ENCODE data around the gene ECHS1. TPM values are rescaled to one million over a fixed set of nuclear protein-coding genes. Genes with fewer than 3 reads are reported as not detected.
"Not testable (repeated sequence)": the region's sequence is repeated elsewhere in the genome, so short reads cannot be mapped to it uniquely, and the experiment has no call there.

Gene ECHS1
- total RNA-seq, 1 experiment from 2014 or later, result 37.3 TPM

DNA sequence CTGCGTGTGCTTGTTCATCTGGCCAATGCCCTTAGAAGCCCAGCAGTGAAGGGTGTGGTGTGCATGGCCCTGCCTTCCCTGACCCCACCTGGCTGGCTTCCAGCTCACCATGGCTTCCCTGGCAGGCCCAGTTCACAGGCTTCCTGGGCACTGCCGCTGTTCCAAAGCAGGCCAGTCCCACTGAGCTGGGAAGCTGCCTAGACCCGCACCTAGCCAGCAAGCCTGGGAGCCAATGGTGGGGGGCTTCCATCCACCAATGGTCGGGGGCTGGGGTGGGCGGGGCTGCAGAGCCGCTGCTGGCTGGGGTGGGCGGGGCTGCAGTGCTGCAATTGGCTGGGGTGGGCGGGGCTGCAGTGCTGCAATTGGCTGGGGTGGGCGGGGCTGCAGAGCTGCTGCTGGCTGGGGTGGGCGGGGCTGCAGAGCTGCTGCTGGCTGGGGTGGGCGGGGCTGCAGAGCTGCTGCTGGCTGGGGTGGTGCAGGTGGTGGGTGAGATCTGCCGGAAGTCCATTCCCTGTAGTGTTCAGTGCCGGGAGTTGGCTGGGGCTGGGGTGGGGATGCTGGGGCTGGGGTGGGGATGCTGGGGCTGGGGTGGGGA is 48.9 kb downstream of the ECHS1 start:
- Histone ChIP-seq H3K4me1 (ENCODE audit: low read length) (peaks cover 19% of the 10 kb centered on the region), H3K9me3 (ENCODE audit: low read length) (no peaks in the 10 kb centered on the region), H2AFZ (ENCODE audit: low read length) (no peak overlapping the region), H3K4me2 (ENCODE audit: low read depth, low read length, poor library complexity, severe bottlenecking) (peak overlapping the region; percentile 56), H3K9ac (ENCODE audit: low read length) (no peak overlapping the region), H3K79me2 (ENCODE audit: low read length) (no peaks in the 10 kb centered on the region), H4K20me1 (ENCODE audit: insufficient read depth, low read depth, low read length) (no peaks in the 10 kb centered on the region; the same call in 1 of the 2 replicates), H3K27me3 (ENCODE audit: low read length) (no peaks in the 10 kb centered on the region), H3K36me3 (ENCODE audit: insufficient read depth, low read length) (no peaks in the 10 kb centered on the region), H3K9me2 (replicated peaks; ENCODE audit: insufficient read depth, low read length) (no peaks in the 10 kb centered on the region), H3K27ac (ENCODE audit: low read length) (no peak overlapping the region), H3K4me3 (ENCODE audit: low read length) (no peak overlapping the region)
- peak; percentile 84 for DNase-seq

DNA sequence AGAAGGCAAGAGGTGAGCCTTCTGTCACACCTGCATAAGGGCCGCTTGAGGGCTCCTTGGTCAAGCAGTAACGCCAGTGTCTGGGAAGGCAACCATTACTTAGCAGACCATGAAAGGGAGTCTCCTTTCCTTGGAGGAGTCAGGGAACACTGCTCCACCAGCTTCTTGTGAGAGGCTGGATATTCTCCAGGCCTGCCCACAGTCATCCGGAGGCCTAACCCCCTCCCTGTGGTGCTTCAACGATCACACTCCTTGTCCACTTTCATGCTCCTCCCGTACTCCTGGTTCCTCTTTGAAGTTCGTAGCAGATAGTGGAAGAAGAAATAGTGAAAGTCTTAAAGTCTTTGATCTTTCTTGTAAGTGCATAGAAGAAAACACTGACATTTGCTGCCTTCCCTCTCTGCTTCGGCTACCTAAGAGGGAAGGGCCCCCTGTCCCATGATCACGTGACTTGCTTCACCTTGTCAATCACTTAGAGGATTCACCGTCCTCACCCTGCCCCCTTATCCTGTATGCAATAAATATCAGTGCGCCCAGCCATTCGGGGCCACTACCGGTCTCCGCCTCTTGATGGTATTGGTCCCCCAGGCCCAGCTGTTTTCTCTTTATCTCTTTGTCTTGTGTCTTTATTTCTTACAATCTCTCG is 51.0 kb downstream of the ECHS1 start:
- DNase-seq; H3K27ac ChIP-seq (ENCODE audit: low read length); H3K27me3 ChIP-seq (ENCODE audit: low read length): not testable (repeated sequence)

GRCh38 chr10:133320852-133321422 is 52.2 kb downstream of the ECHS1 start:
- H3K27me3 ChIP-seq (ENCODE audit: low read length); H3K4me3 ChIP-seq (ENCODE audit: low read length); H3K27ac ChIP-seq (ENCODE audit: low read length); H2AFZ ChIP-seq (ENCODE audit: low read length); H3K9me3 ChIP-seq (ENCODE audit: low read length); H3K9ac ChIP-seq (ENCODE audit: low read length); H4K20me1 ChIP-seq (ENCODE audit: insufficient read depth, low read depth, low read length); H3K36me3 ChIP-seq (ENCODE audit: insufficient read depth, low read length); H3K79me2 ChIP-seq (ENCODE audit: low read length); H3K9me2 ChIP-seq (replicated peaks; ENCODE audit: insufficient read depth, low read length); H3K4me1 ChIP-seq (ENCODE audit: low read length); H3K4me2 ChIP-seq (ENCODE audit: low read depth, low read length, poor library complexity, severe bottlenecking): not testable (repeated sequence)
- peak; percentile 63 for DNase-seq

More for the DNA sequence above, 51.0 kb downstream of the ECHS1 start:
- not testable (repeated sequence) for H3K4me3 ChIP-seq (ENCODE audit: low read length); H4K20me1 ChIP-seq (ENCODE audit: insufficient read depth, low read depth, low read length); H3K79me2 ChIP-seq (ENCODE audit: low read length); H3K9me2 ChIP-seq (replicated peaks; ENCODE audit: insufficient read depth, low read length); H3K4me2 ChIP-seq (ENCODE audit: low read depth, low read length, poor library complexity, severe bottlenecking); H3K9ac ChIP-seq (ENCODE audit: low read length); H3K36me3 ChIP-seq (ENCODE audit: insufficient read depth, low read length); H2AFZ ChIP-seq (ENCODE audit: low read length); H3K9me3 ChIP-seq (ENCODE audit: low read length)
- peaks cover 15% of the 10 kb centered on the region for H3K4me1 ChIP-seq (ENCODE audit: low read length)

DNA sequence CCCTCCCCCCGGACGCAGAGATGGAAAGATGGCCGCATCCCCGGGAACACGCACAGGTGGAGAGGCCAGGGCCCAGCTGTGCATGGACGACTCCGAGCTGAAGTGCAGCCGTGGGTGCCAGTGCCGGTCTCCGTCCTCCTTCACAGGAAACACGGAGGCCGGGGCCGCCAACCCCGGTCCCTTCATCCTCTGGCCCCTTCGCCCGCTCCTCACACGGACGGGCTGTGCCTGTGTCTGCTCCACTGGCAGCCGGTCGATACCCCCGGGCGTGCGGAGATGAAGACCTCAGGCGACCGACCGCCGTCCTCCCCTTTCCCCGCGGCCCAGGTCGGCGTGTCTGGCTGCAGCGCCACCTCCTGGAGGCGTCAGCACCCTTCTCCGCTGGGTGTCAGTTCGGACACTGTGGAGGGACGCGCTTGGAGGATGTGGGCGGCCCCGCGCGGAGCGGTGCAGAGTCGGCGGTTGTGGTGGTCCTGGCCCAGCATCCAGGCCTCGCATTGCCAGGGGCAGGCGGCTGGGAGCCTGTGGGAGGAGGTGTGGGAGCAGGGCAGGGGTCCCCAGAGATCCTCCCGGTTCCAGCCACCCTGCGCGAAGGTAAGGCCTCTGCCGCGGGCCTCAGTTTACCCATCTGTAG is 54.5 kb downstream of the ECHS1 start:
- Histone ChIP-seq H4K20me1 (ENCODE audit: insufficient read depth, low read depth, low read length) (no peaks in the 10 kb centered on the region), H3K4me3 (ENCODE audit: low read length) (peak overlapping the region; percentile 58; the same call in 1 of the 2 replicates), H3K27me3 (ENCODE audit: low read length) (no peaks in the 10 kb centered on the region), H3K9me2 (replicated peaks; ENCODE audit: insufficient read depth, low read length) (no peaks in the 10 kb centered on the region), H3K4me1 (ENCODE audit: low read length) (peaks cover 3% of the 10 kb centered on the region; the same call in 1 of the 2 replicates), H3K36me3 (ENCODE audit: insufficient read depth, low read length) (no peaks in the 10 kb centered on the region), H3K9me3 (ENCODE audit: low read length) (no peaks in the 10 kb centered on the region), H3K79me2 (ENCODE audit: low read length) (no peaks in the 10 kb centered on the region), H2AFZ (ENCODE audit: low read length) (peak overlapping the region; percentile 50; the same call in 1 of the 2 replicates), H3K27ac (ENCODE audit: low read length) (no peak overlapping the region), H3K9ac (ENCODE audit: low read length) (peak overlapping the region; percentile 62), H3K4me2 (ENCODE audit: low read depth, low read length, poor library complexity, severe bottlenecking) (peak overlapping the region; percentile 67)
- peak; percentile 91 for DNase-seq

DNA sequence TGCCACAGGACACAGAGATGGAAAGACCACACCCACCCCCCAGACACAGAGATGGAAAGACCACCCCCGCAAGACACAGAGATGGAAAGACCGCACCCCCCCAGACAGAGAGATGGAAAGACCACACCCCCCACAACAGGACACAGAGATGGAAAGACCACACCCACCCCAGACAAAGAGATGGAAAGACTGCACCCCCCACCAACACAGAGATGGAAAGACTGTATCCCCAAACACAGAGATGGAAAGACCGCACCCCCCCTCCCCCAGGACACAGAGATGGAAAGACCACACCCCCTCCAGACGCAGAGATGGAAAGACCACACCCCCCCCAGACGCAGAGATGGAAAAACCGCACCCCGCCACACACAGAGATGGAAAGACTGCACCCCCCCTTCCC is 56.4 kb downstream of the ECHS1 start:
- Histone ChIP-seq H3K4me3 (ENCODE audit: low read length) (no peak overlapping the region), H3K79me2 (ENCODE audit: low read length) (no peaks in the 10 kb centered on the region), H3K9me2 (replicated peaks; ENCODE audit: insufficient read depth, low read length) (no peaks in the 10 kb centered on the region), H3K27ac (ENCODE audit: low read length) (no peak overlapping the region), H2AFZ (ENCODE audit: low read length) (no peak overlapping the region), H3K9ac (ENCODE audit: low read length) (no peak overlapping the region), H3K4me2 (ENCODE audit: low read depth, low read length, poor library complexity, severe bottlenecking) (no peak overlapping the region), H3K9me3 (ENCODE audit: low read length) (no peaks in the 10 kb centered on the region), H3K36me3 (ENCODE audit: insufficient read depth, low read length) (no peaks in the 10 kb centered on the region), H3K4me1 (ENCODE audit: low read length) (peaks cover 3% of the 10 kb centered on the region; the same call in 1 of the 2 replicates), H4K20me1 (ENCODE audit: insufficient read depth, low read depth, low read length) (no peaks in the 10 kb centered on the region), H3K27me3 (ENCODE audit: low read length) (no peaks in the 10 kb centered on the region)
- no peak for DNase-seq

- H3K9ac ChIP-seq (ENCODE audit: low read length), result no peak overlapping the region
- H3K27me3 ChIP-seq (ENCODE audit: low read length), result no peaks in the 10 kb centered on the region
- H3K9me3 ChIP-seq (ENCODE audit: low read length), result no peaks in the 10 kb centered on the region
- peaks cover 3% of the 10 kb centered on the region; the same call in 1 of the 2 replicates for H3K4me1 ChIP-seq (ENCODE audit: low read length)
- no peaks in the 10 kb centered on the region for H4K20me1 ChIP-seq (ENCODE audit: insufficient read depth, low read depth, low read length)
- no peak overlapping the region for H2AFZ ChIP-seq (ENCODE audit: low read length)
- no peak overlapping the region for H3K4me3 ChIP-seq (ENCODE audit: low read length)
- H3K27ac ChIP-seq (ENCODE audit: low read length), result no peak overlapping the region
- no peaks in the 10 kb centered on the region for H3K79me2 ChIP-seq (ENCODE audit: low read length)
- H3K9me2 ChIP-seq (replicated peaks; ENCODE audit: insufficient read depth, low read length), result no peaks in the 10 kb centered on the region
- H3K4me2 ChIP-seq (ENCODE audit: low read depth, low read length, poor library complexity, severe bottlenecking), result no peak overlapping the region
- no peak for DNase-seq
- H3K36me3 ChIP-seq (ENCODE audit: insufficient read depth, low read length), result no peaks in the 10 kb centered on the region
Observed at GRCh38 chr10:133316266-133316665, 56.9 kb downstream of the ECHS1 start.

- Histone ChIP-seq H3K4me3 (ENCODE audit: low read length) (no peak overlapping the region), H3K9me2 (replicated peaks; ENCODE audit: insufficient read depth, low read length) (no peaks in the 10 kb centered on the region), H3K4me1 (ENCODE audit: low read length) (peaks cover 3% of the 10 kb centered on the region; the same call in 1 of the 2 replicates), H3K79me2 (ENCODE audit: low read length) (no peaks in the 10 kb centered on the region), H3K4me2 (ENCODE audit: low read depth, low read length, poor library complexity, severe bottlenecking) (no peak overlapping the region), H3K27me3 (ENCODE audit: low read length) (no peaks in the 10 kb centered on the region), H3K9ac (ENCODE audit: low read length) (no peak overlapping the region), H3K9me3 (ENCODE audit: low read length) (no peaks in the 10 kb centered on the region), H3K36me3 (ENCODE audit: insufficient read depth, low read length) (peaks cover 2% of the 10 kb centered on the region; the same call in 1 of the 2 replicates), H3K27ac (ENCODE audit: low read length) (no peak overlapping the region), H2AFZ (ENCODE audit: low read length) (no peak overlapping the region), H4K20me1 (ENCODE audit: insufficient read depth, low read depth, low read length) (no peaks in the 10 kb centered on the region)
- peak; percentile 61 for DNase-seq
Observed at GRCh38 chr10:133315847-133316246, 57.3 kb downstream of the ECHS1 start.

DNA sequence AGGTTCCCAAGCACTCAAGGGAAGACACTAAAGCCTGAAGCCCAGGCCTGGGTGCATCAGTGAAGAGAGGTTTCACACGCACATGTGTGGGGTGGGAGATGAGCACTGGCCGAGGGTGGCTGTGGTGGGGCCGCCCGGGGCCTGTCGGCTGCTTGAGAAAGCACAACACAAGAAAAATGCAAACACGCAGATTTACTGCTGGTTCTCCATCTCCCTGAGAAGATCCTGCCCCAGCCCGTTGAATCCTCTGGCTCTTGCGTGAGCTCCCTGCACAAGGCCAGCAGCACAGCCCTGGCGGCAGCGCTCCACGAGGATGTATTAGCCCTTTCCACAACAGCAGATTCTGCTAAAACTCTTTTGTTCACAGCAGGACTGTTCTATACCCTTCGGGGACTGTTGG is 58.2 kb downstream of the ECHS1 start:
- Histone ChIP-seq H4K20me1 (ENCODE audit: insufficient read depth, low read depth, low read length) (0 out of 2 replicates have a peak, but pooled peaks cover under 1% of the 10 kb centered on the region), H3K79me2 (ENCODE audit: low read length) (no peaks in the 10 kb centered on the region), H3K27me3 (ENCODE audit: low read length) (no peaks in the 10 kb centered on the region), H3K9me2 (replicated peaks; ENCODE audit: insufficient read depth, low read length) (no peaks in the 10 kb centered on the region), H3K9me3 (ENCODE audit: low read length) (no peaks in the 10 kb centered on the region), H3K9ac (ENCODE audit: low read length) (no peak overlapping the region), H3K4me2 (ENCODE audit: low read depth, low read length, poor library complexity, severe bottlenecking) (no peak overlapping the region), H2AFZ (ENCODE audit: low read length) (no peak overlapping the region), H3K36me3 (ENCODE audit: insufficient read depth, low read length) (peaks cover 12% of the 10 kb centered on the region), H3K4me3 (ENCODE audit: low read length) (no peak overlapping the region), H3K27ac (ENCODE audit: low read length) (no peak overlapping the region), H3K4me1 (ENCODE audit: low read length) (peaks cover 3% of the 10 kb centered on the region; the same call in 1 of the 2 replicates)
- no peak for DNase-seq

All from Karpas-422 (cell line).